OCI-LY1 (cell line): Measurements from ENCODE around the gene AMIGO1.

Experiments
- CTCF ChIP-seq: fragments of 200-600 bp; sonication (generic), shearing (Covaris generic); IDR thresholded peaks from 2 replicates; pipeline ENCODE4 v1.5.1; 2017; ENCODE audit warnings: mild to moderate bottlenecking, antibody characterized with exemption, low read length, moderate library complexity, mixed read lengths
- EZH2 ChIP-seq: fragments of 200-600 bp; sonication (generic), shearing (Covaris generic); IDR thresholded peaks from 2 replicates; pipeline ENCODE4 v1.8.0; 2017; ENCODE audit warnings: borderline replicate concordance, mixed run types, mild to moderate bottlenecking, antibody characterized with exemption, low read length, moderate library complexity, mixed read lengths

- no peak for TF ChIP-seq CTCF
- TF ChIP-seq EZH2: no peak
These were observed 25.0 kb downstream of the AMIGO1 start for GRCh38 chr1:109484519-109484975.
